SK-N-SH (cell line): Measurements from ENCODE around the gene SV2C. TPM values are rescaled to one million over a fixed set of nuclear protein-coding genes. Genes with fewer than 3 reads are reported as not detected.

Experiments used
- CTCF ChIA-PET: fragments of 300-600, 350-600 bp; formaldehyde crosslinking; extraction: SDS; loops from one replicate; lab custom pipeline; 2021; lab: Yijun Ruan, JAX
- POLR2A ChIA-PET: fragments of 350-600 bp; sonication (Branson Sonifier 250); formaldehyde crosslinking; extraction: SDS; loops from one replicate; lab custom pipeline; 2020; ENCODE audit warnings: antibody characterized with exemption, inconsistent platforms; lab: Yijun Ruan, JAX
- DNase-seq: peaks from one replicate; pipeline ENCODE4 v3.0.0; 2012
- H2AFZ ChIP-seq: fragments of 200-600 bp; sonication (generic); 2 replicates; pipeline ENCODE4 v1.8.1; 2016; ENCODE audit warnings: antibody characterized with exemption, mild to moderate bottlenecking, low read depth
- H3F3A ChIP-seq: fragments of 200-600 bp; sonication (generic); replicated peaks from 2 replicates; pipeline ENCODE3; 2016; ENCODE audit warnings: antibody characterized with exemption, mild to moderate bottlenecking; ENCODE audit not compliant: insufficient read depth
- H3K27ac ChIP-seq, 2 experiments: fragments of 200-500 bp in 1 of 2; fragments of 200-600 bp in 1 of 2; sonication (Bioruptor generic) in 1 of 2; sonication (generic), shearing (Covaris generic) in 1 of 2; 2 replicates each; pipeline versions ENCODE4 v1.5.1 to v1.6.1; 2014 to 2016; ENCODE audit warnings: low read depth in 2 of 2, inconsistent platforms in 1 of 2, low read length in 1 of 2, mild to moderate bottlenecking in 1 of 2, mixed read lengths in 1 of 2
- H3K27me3 ChIP-seq: fragments of 200-600 bp; sonication (generic), shearing (Covaris generic); 2 replicates; pipeline ENCODE4 v1.6.1; 2016; ENCODE audit warnings: mixed run types; ENCODE audit not compliant: insufficient read depth
- H3K36me3 ChIP-seq, 2 experiments: fragments of 200-500 bp in 1 of 2; fragments of 200-600 bp in 1 of 2; sonication (Bioruptor generic) in 1 of 2; sonication (generic) in 1 of 2; replicated peaks in 1 of 2; 2 replicates each; pipeline versions ENCODE3 to v1.5.1; 2014 to 2016; ENCODE audit warnings: low read length in 1 of 2, mild to moderate bottlenecking in 1 of 2; ENCODE audit not compliant: insufficient read depth in 2 of 2, control insufficient read depth in 1 of 2
- H3K4me1 ChIP-seq, 2 experiments: fragments of 200-500 bp in 1 of 2; fragments of 200-600 bp in 1 of 2; sonication (Bioruptor generic) in 1 of 2; sonication (generic), shearing (Covaris generic) in 1 of 2; 2 replicates each; pipeline versions ENCODE4 v1.5.1 to v1.6.1; 2014 to 2016; ENCODE audit warnings: low read depth in 1 of 2, low read length in 1 of 2, mixed run types in 1 of 2; ENCODE audit not compliant: insufficient read depth in 2 of 2, control insufficient read depth in 1 of 2
- H3K4me2 ChIP-seq: fragments of 200-600 bp; sonication (generic), shearing (Covaris generic); 2 replicates; pipeline ENCODE4 v1.6.1; 2017; ENCODE audit warnings: mixed run types
- H3K4me3 ChIP-seq, 2 experiments: fragments of 200-500 bp in 1 of 2; fragments of 200-600 bp in 1 of 2; sonication (Bioruptor generic) in 1 of 2; sonication (generic), shearing (Covaris generic) in 1 of 2; 2 replicates each; pipeline versions ENCODE4 v1.5.1 to v1.8.1; 2014 to 2016; ENCODE audit warnings: low read depth in 2 of 2, inconsistent platforms in 1 of 2, low read length in 1 of 2, mild to moderate bottlenecking in 1 of 2, mixed read lengths in 1 of 2, moderate library complexity in 1 of 2
- H3K79me2 ChIP-seq: fragments of 200-600 bp; sonication (generic); 2 replicates; pipeline ENCODE4 v1.8.1; 2017; ENCODE audit warnings: mild to moderate bottlenecking; ENCODE audit not compliant: insufficient read depth
- H3K9ac ChIP-seq: fragments of 200-600 bp; sonication (generic); 2 replicates; pipeline ENCODE4 v1.6.1; 2017; ENCODE audit warnings: mixed run types
- H3K9me2 ChIP-seq: fragments of 200-600 bp; sonication (generic); 2 replicates; pipeline ENCODE4 v1.6.1; 2017; ENCODE audit warnings: mixed run types
- H3K9me3 ChIP-seq: fragments of 200-600 bp; sonication (generic); 2 replicates; pipeline ENCODE4 v1.6.1; 2017; ENCODE audit warnings: mixed run types, mild to moderate bottlenecking, moderate library complexity
- H4K20me1 ChIP-seq: fragments of 200-600 bp; sonication (generic); 2 replicates; pipeline ENCODE4 v1.6.1; 2017; ENCODE audit warnings: mild to moderate bottlenecking, mixed run types; ENCODE audit not compliant: insufficient read depth
- ELF1 ChIP-seq: IDR thresholded peaks from 2 replicates; pipeline ENCODE4 v1.4.0; 2012
- EP300 ChIP-seq, 2 experiments: IDR thresholded peaks; 2 replicates each; pipeline versions ENCODE4 v1.4.0 to v1.6.1; 2012; ENCODE audit warnings: borderline replicate concordance in 1 of 2, low read depth in 1 of 2, low read length in 1 of 2
- TEAD4 ChIP-seq: IDR thresholded peaks from 2 replicates; pipeline ENCODE4 v1.4.0; 2012; ENCODE audit warnings: mild to moderate bottlenecking, borderline replicate concordance; ENCODE audit not compliant: insufficient read depth
- WGBS: methylation state at CpG from one replicate; pipeline ENCODE4 v1.1.6; 2017; ENCODE audit warnings: low lambda C conversion rate; 5-methylcytosine and 5-hydroxymethylcytosine counted together
- polyA plus RNA-seq, 3 experiments: library from polyadenylated mRNA; depleted of rRNA; stranded (reverse); fragments of >200 nt; gene quantifications; 2 replicates each; pipeline ENCODE4 v1.2.3, GENCODE V29; 2012
- TF ChIP-seq, protein P1 (sequence below): fragments of 150-350 bp; IDR thresholded peaks from 2 replicates; pipeline ENCODE4 v1.6.1; 2016; ENCODE audit warnings: mild to moderate bottlenecking, low read depth, low read length
- TF ChIP-seq, protein P2 (sequence below): IDR thresholded peaks from 2 replicates; pipeline ENCODE4 v1.4.0; 2012; ENCODE audit warnings: low read depth, borderline replicate concordance
- TF ChIP-seq, protein P3 (sequence below): IDR thresholded peaks from 2 replicates; pipeline ENCODE4; 2012
- TF ChIP-seq, protein P4 (sequence below): fragments of 200-600 bp; sonication (generic); IDR thresholded peaks from 2 replicates; pipeline ENCODE4 v1.6.1; 2017; ENCODE audit warnings: antibody characterized with exemption, mild to moderate bottlenecking, moderate library complexity

The SV2C gene
- polyA plus RNA-seq, 1 of the 3 experiments (the other 2 are of a cell fraction): 0.05 TPM

DNA sequence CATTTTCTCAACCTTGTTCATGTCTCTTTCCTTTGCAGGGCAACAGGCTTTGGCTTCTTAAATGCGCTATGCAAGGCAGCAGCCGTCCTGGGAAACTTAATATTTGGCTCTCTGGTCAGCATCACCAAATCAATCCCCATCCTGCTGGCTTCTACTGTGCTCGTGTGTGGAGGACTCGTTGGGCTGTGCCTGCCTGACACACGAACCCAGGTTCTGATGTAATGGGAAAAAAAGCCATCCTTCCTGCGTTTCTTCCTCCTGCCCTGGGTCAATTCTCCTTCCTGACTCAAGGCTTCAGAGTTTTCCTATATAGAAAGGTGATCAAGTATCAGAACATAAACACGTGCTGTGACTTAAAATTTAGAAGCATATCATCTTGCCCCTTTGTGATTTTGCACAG is 242.1 kb downstream of the SV2C start:
- WGBS: 50% methylated on average over 7 of the region's 7 CpGs
- no peaks in the 10 kb centered on the region for H3K36me3 ChIP-seq
- ChIA-PET POLR2A (no interaction called here), CTCF (interaction anchor here (1.8 kb wide), 1 partner anchor 9 kb away, joined by 7 read pairs; no protein-coding TSS in a partner anchor)
- no peaks in the 10 kb centered on the region for H3K9me2 ChIP-seq
- H3K79me2 ChIP-seq: no peaks in the 10 kb centered on the region
- H3K4me3 ChIP-seq: no peak overlapping the region
- H3K4me2 ChIP-seq: no peak overlapping the region
- H3K9ac ChIP-seq: no peak overlapping the region
- no peaks in the 10 kb centered on the region for H4K20me1 ChIP-seq
- no peaks in the 10 kb centered on the region; the same call in 1 of the 2 replicates for H3K27me3 ChIP-seq
- no peaks in the 10 kb centered on the region for H3K9me3 ChIP-seq
- no peak overlapping the region for H2AFZ ChIP-seq
- peaks cover 3 to 6% of the 10 kb centered on the region in 2 experiments; a peak in 2 of 4 replicates for H3K4me1 ChIP-seq
- TF ChIP-seq, protein P1, sequence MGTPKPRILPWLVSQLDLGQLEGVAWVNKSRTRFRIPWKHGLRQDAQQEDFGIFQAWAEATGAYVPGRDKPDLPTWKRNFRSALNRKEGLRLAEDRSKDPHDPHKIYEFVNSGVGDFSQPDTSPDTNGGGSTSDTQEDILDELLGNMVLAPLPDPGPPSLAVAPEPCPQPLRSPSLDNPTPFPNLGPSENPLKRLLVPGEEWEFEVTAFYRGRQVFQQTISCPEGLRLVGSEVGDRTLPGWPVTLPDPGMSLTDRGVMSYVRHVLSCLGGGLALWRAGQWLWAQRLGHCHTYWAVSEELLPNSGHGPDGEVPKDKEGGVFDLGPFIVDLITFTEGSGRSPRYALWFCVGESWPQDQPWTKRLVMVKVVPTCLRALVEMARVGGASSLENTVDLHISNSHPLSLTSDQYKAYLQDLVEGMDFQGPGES: no peak
- no peak overlapping the region for H3K27ac ChIP-seq
- no peak for DNase-seq
- H3F3A ChIP-seq: no peaks in the 10 kb centered on the region

DNA sequence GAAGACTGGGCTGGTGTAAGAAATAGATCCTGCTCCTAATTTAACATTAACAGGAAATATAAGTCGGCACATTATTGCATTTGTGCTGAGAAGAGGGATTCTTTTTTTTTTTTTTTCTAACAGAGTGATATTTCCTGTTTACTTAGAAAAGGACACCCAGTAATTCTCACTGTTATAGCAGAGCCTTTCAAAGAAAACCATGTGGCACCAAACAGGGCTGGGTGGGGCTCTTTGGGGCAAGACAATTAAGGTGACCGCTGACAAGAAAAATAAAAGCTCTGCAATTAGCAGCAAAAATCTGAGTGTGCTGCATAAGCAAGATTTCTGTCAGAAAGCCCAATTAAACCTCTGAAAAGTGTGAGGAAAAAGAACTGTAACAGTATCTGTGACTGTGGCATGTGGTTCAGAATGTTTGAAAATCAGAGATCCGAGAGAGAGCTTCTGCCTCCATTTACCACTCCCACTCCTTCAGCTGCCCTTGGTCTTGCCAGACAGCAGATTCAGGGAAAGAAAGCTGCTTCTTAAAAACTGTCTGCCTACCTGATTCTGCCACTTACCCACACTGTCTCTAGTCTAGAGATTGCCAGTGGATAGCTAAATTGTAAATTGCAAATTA is 242.8 kb downstream of the SV2C start:
- no peak overlapping the region for H2AFZ ChIP-seq
- H3F3A ChIP-seq: no peaks in the 10 kb centered on the region
- H3K9me2 ChIP-seq: no peaks in the 10 kb centered on the region
- no peaks in the 10 kb centered on the region for H3K79me2 ChIP-seq
- no peaks in the 10 kb centered on the region for H3K9me3 ChIP-seq
- no peaks in the 10 kb centered on the region; the same call in 1 of the 2 replicates for H3K27me3 ChIP-seq
- no peak overlapping the region for H3K27ac ChIP-seq
- no peak overlapping the region for H3K9ac ChIP-seq
- no peak overlapping the region for H3K4me3 ChIP-seq
- no peaks in the 10 kb centered on the region for H3K36me3 ChIP-seq
- 80% methylated on average over 3 of the region's 3 CpGs for WGBS
- H4K20me1 ChIP-seq: no peaks in the 10 kb centered on the region
- DNase-seq: no peak
- H3K4me2 ChIP-seq: no peak overlapping the region
- H3K4me1 ChIP-seq: peaks cover 3 to 6% of the 10 kb centered on the region in 2 experiments; a peak in 2 of 4 replicates
- TF ChIP-seq EP300 (IDR thresholded peaks at IDR 0.05; ENCODE audit: borderline replicate concordance in 1 of 2, low read depth in 1 of 2, low read length in 1 of 2) (no peak), TEAD4 (no peak), ELF1 (no peak)
- TF ChIP-seq, protein P2, sequence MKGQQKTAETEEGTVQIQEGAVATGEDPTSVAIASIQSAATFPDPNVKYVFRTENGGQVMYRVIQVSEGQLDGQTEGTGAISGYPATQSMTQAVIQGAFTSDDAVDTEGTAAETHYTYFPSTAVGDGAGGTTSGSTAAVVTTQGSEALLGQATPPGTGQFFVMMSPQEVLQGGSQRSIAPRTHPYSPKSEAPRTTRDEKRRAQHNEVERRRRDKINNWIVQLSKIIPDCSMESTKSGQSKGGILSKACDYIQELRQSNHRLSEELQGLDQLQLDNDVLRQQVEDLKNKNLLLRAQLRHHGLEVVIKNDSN: no peak
- TF ChIP-seq, protein P3, sequence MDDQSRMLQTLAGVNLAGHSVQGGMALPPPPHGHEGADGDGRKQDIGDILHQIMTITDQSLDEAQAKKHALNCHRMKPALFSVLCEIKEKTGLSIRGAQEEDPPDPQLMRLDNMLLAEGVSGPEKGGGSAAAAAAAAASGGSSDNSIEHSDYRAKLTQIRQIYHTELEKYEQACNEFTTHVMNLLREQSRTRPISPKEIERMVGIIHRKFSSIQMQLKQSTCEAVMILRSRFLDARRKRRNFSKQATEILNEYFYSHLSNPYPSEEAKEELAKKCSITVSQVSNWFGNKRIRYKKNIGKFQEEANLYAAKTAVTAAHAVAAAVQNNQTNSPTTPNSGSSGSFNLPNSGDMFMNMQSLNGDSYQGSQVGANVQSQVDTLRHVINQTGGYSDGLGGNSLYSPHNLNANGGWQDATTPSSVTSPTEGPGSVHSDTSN: no peak
- TF ChIP-seq, protein P4, sequence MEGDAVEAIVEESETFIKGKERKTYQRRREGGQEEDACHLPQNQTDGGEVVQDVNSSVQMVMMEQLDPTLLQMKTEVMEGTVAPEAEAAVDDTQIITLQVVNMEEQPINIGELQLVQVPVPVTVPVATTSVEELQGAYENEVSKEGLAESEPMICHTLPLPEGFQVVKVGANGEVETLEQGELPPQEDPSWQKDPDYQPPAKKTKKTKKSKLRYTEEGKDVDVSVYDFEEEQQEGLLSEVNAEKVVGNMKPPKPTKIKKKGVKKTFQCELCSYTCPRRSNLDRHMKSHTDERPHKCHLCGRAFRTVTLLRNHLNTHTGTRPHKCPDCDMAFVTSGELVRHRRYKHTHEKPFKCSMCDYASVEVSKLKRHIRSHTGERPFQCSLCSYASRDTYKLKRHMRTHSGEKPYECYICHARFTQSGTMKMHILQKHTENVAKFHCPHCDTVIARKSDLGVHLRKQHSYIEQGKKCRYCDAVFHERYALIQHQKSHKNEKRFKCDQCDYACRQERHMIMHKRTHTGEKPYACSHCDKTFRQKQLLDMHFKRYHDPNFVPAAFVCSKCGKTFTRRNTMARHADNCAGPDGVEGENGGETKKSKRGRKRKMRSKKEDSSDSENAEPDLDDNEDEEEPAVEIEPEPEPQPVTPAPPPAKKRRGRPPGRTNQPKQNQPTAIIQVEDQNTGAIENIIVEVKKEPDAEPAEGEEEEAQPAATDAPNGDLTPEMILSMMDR: no peak
- ChIA-PET CTCF (interaction anchor here (1.1 to 1.8 kb wide), 2 partner anchors 9 to 78 kb away, joined by 3 to 7 read pairs; no protein-coding TSS in a partner anchor), POLR2A (no interaction called here)
